Spinal cord (tissue), 10 donors: ENCODE data around the gene TMEM208. TPM values are rescaled to one million over a fixed set of nuclear protein-coding genes. Genes with fewer than 3 reads are reported as not detected.
A peak's percentile ranks its signal among the peaks of the same experiment; 100 is the strongest.

Experiments
- DNase-seq, 6 donors: peaks; one replicate each; pipeline versions ENCODE4 v3.0.0 to v3.0.0-alpha.2; 2013 to 2015; ENCODE audit warnings: low spot score in 6 of 6, low read depth in 4 of 6
- H3K27ac ChIP-seq: one replicate; pipeline ENCODE4 v1.5.1; 2013; ENCODE audit warnings: low read depth, low read length, control low read depth
- H3K27me3 ChIP-seq: one replicate; pipeline ENCODE4 v1.6.1; 2013; ENCODE audit warnings: low read length; ENCODE audit not compliant: control insufficient read depth, insufficient read depth
- H3K36me3 ChIP-seq: one replicate; pipeline ENCODE4 v1.6.1; 2013; ENCODE audit warnings: low read length; ENCODE audit not compliant: control insufficient read depth, insufficient read depth
- H3K4me1 ChIP-seq: one replicate; pipeline ENCODE4 v1.6.1; 2013; ENCODE audit warnings: low read length; ENCODE audit not compliant: control insufficient read depth, insufficient read depth
- H3K4me3 ChIP-seq: one replicate; pipeline ENCODE4 v1.5.1; 2013; ENCODE audit warnings: low read depth, low read length, control low read depth
- H3K9me3 ChIP-seq: one replicate; pipeline ENCODE4 v1.6.1; 2013; ENCODE audit warnings: low read length; ENCODE audit not compliant: control insufficient read depth, insufficient read depth
- WGBS: methylation state at CpG from one replicate; pipeline ENCODE4 v1.1.5; 2013; ENCODE audit warnings: missing lambda C conversion rate; ENCODE audit not compliant: insufficient coverage; 5-methylcytosine and 5-hydroxymethylcytosine counted together
- polyA plus RNA-seq, 2 donors: library from polyadenylated mRNA; unstranded; fragments of 120-200 nt; gene quantifications; one replicate each; pipeline ENCODE4 v1.2.1, GENCODE V29; 2013; ENCODE audit not compliant: insufficient read length in 2 of 2
- total RNA-seq, 2 donors: library from RNA; depleted of rRNA in 1 of 2; stranded (reverse); fragments of 120-200 nt in 1 of 2; fragments of >200 nt in 1 of 2; gene quantifications; one replicate each; pipeline versions ENCODE4 v1.2.3 to v1.2.4, GENCODE V29; 2013 to 2014
- donor health status: healthy.

Gene TMEM208
- total and polyA plus RNA-seq, 4 donors = 18.8 to 57.4 (median 45.7) TPM

- Histone ChIP-seq H3K36me3 (peaks cover 49% of the 10 kb centered on the region), H3K27ac (no peak overlapping the region), H3K27me3 (no peaks in the 10 kb centered on the region), H3K4me1 (peaks cover 35% of the 10 kb centered on the region), H3K9me3 (no peaks in the 10 kb centered on the region), H3K4me3 (peak overlapping the region; percentile 20)
- DNase-seq = no peak
- WGBS = 29% methylated on average over 5 of the region's 9 CpGs
Measured at GRCh38 chr16:67191411-67191994, 35.4 kb upstream of the TMEM208 start.

- no peaks in the 10 kb centered on the region for H3K27me3 ChIP-seq
- H3K27ac ChIP-seq = no peak within 1 kb of the TSS
- H3K9me3 ChIP-seq = no peaks in the 10 kb centered on the region
- under 1% methylated on average over 54 of the region's 54 CpGs for WGBS
- H3K36me3 ChIP-seq = peaks cover 52% of the 10 kb centered on the region
- peak within 1 kb of the TSS; percentile 91 for H3K4me3 ChIP-seq
- DNase-seq = peak in 5 of 6 donors; percentile 73 to 96 (median 84)
- H3K4me1 ChIP-seq = peaks cover 28% of the 10 kb centered on the region
Measured at GRCh38 chr16:67191995-67192681, 34.8 kb upstream of the TMEM208 start, which contains the start of gene E2F4. TSS of gene E2F4 (plus strand) at chr16:67192155. CDS start at chr16:67192228, 73 bp downstream.

- no peaks in the 10 kb centered on the region for H3K9me3 ChIP-seq
- no peak overlapping the region for H3K27ac ChIP-seq
- peak overlapping the region; percentile 91 for H3K4me3 ChIP-seq
- 44% methylated on average over 15 of the region's 17 CpGs for WGBS
- DNase-seq = no peak
- H3K4me1 ChIP-seq = peaks cover 24% of the 10 kb centered on the region
- no peaks in the 10 kb centered on the region for H3K27me3 ChIP-seq
- H3K36me3 ChIP-seq = peaks cover 56% of the 10 kb centered on the region
Measured at GRCh38 chr16:67192781-67193361, 34.1 kb upstream of the TMEM208 start.

GRCh38 chr16:67193536-67193935 lies 33.4 kb upstream of the TMEM208 start:
- H3K36me3 ChIP-seq = peaks cover 61% of the 10 kb centered on the region

GRCh38 chr16:67194260-67194659 lies 32.7 kb upstream of the TMEM208 start:
- Histone ChIP-seq H3K27ac (no peak overlapping the region), H3K36me3 (peaks cover 61% of the 10 kb centered on the region)
- WGBS = 90% methylated on average over 2 of the region's 6 CpGs

More at GRCh38 chr16:67193536-67193935, 33.4 kb upstream of the TMEM208 start:
- Histone ChIP-seq H3K27ac (no peak overlapping the region), H3K27me3 (no peaks in the 10 kb centered on the region), H3K4me1 (peaks cover 29% of the 10 kb centered on the region), H3K9me3 (no peaks in the 10 kb centered on the region), H3K4me3 (no peak overlapping the region)
- DNase-seq = no peak

GRCh38 chr16:67195676-67196075 lies 31.3 kb upstream of the TMEM208 start:
- no peak overlapping the region for H3K4me3 ChIP-seq
- WGBS = 88% methylated on average over 4 of the region's 5 CpGs

More at GRCh38 chr16:67194260-67194659, 32.7 kb upstream of the TMEM208 start:
- Histone ChIP-seq H3K9me3 (no peaks in the 10 kb centered on the region), H3K27me3 (no peaks in the 10 kb centered on the region), H3K4me3 (no peak overlapping the region), H3K4me1 (peaks cover 30% of the 10 kb centered on the region)
- no peak for DNase-seq

GRCh38 chr16:67196881-67197280 lies 30.0 kb upstream of the TMEM208 start:
- Histone ChIP-seq H3K9me3 (no peaks in the 10 kb centered on the region), H3K4me3 (no peak overlapping the region), H3K4me1 (peaks cover 30% of the 10 kb centered on the region), H3K27ac (no peak overlapping the region), H3K27me3 (no peaks in the 10 kb centered on the region), H3K36me3 (peaks cover 80% of the 10 kb centered on the region)
- no peak for DNase-seq
- 100% methylated on average over 1 of the region's 1 CpG for WGBS

More at GRCh38 chr16:67195676-67196075, 31.3 kb upstream of the TMEM208 start:
- Histone ChIP-seq H3K9me3 (no peaks in the 10 kb centered on the region), H3K4me1 (peaks cover 33% of the 10 kb centered on the region), H3K36me3 (peaks cover 69% of the 10 kb centered on the region), H3K27ac (no peak overlapping the region), H3K27me3 (no peaks in the 10 kb centered on the region)
- no peak for DNase-seq

- Histone ChIP-seq H3K36me3 (peaks cover 88% of the 10 kb centered on the region), H3K27ac (no peak overlapping the region), H3K27me3 (no peaks in the 10 kb centered on the region), H3K4me3 (no peak overlapping the region), H3K4me1 (peaks cover 25% of the 10 kb centered on the region), H3K9me3 (no peaks in the 10 kb centered on the region)
- 74% methylated on average over 5 of the region's 6 CpGs for WGBS
- no peak for DNase-seq
Measured at GRCh38 chr16:67197704-67198103, 29.2 kb upstream of the TMEM208 start.

GRCh38 chr16:67198238-67198734 lies 28.6 kb upstream of the TMEM208 start:
- Histone ChIP-seq H3K4me3 (no peak overlapping the region), H3K27me3 (no peaks in the 10 kb centered on the region), H3K4me1 (peaks cover 20% of the 10 kb centered on the region), H3K36me3 (peaks cover 90% of the 10 kb centered on the region), H3K27ac (no peak overlapping the region), H3K9me3 (no peaks in the 10 kb centered on the region)
- DNase-seq = peak in 2 of 6 donors; percentile 34 to 56
- WGBS = 76% methylated on average over 8 of the region's 12 CpGs
